A549 (cell line): ENCODE results near the gene GNA12. TPM values are rescaled to one million over a fixed set of nuclear protein-coding genes. Genes with fewer than 3 reads are reported as not detected.
A peak's percentile ranks its signal among the peaks of the same experiment; 100 is the strongest.

Experiments
- ATAC-seq, 2 experiments: fragments of 200-7000 bp in 1 of 2; fragments of >200 bp in 1 of 2; cut with Nextera tagmentation in 1 of 2; cut with Tn5 transposase in 1 of 2; 3 replicates each; pipeline versions ENCODE4 v1.8.0 to v1.9.1; 2018 to 2020; ENCODE audit warnings: mild to moderate bottlenecking in 1 of 2, moderate library complexity in 1 of 2
- CTCF ChIA-PET: fragments of 300-600 bp; sonication (Branson Sonifier 250); formaldehyde crosslinking; extraction: SDS; loops from one replicate; lab custom pipeline; 2021; ENCODE audit warnings: antibody characterized with exemption, inconsistent platforms; lab: Yijun Ruan, JAX
- POLR2A ChIA-PET: fragments of 350-600 bp; formaldehyde crosslinking; extraction: SDS; loops from one replicate; lab custom pipeline; 2021; ENCODE audit warnings: antibody characterized with exemption, inconsistent platforms; lab: Yijun Ruan, JAX
- DNase-seq, 2 experiments: peaks; one replicate each; pipeline versions ENCODE4 v3.0.0 to v3.0.0-alpha.2; 2011 to 2016; ENCODE audit warnings: low read depth in 1 of 2, low spot score in 1 of 2
- FAIRE-seq: peaks from 2 replicates; lab custom pipeline; 2011; peaks lifted over from hg19 to GRCh38; lab: Jason Lieb, UNC
- H3K27ac ChIP-seq, 2 experiments: fragments of >200 bp; sonication (Bioruptor Twin); formaldehyde crosslinking; 3 replicates each; pipeline ENCODE4 v1.5.1; 2016 to 2017
- H3K4me1 ChIP-seq: fragments of >200 bp; sonication (Bioruptor Twin); formaldehyde crosslinking; 3 replicates; pipeline ENCODE4 v1.6.1; 2016
- H3K4me2 ChIP-seq: fragments of >200 bp; sonication (Bioruptor Twin); formaldehyde crosslinking; 3 replicates; pipeline ENCODE4 v1.6.1; 2016
- H3K4me3 ChIP-seq: fragments of >200 bp; sonication (Bioruptor Twin); formaldehyde crosslinking; 3 replicates; pipeline ENCODE4 v1.5.1; 2016
- H3K9me3 ChIP-seq: fragments of >200 bp; sonication (Bioruptor Twin); formaldehyde crosslinking; 3 replicates; pipeline ENCODE4 v1.6.1; 2016
- CBX2 ChIP-seq: fragments of 200-600 bp; sonication (generic); IDR thresholded peaks from 2 replicates; pipeline ENCODE4 v1.6.1; 2016; ENCODE audit warnings: low read depth, mild to moderate bottlenecking, borderline replicate concordance
- EHMT2 ChIP-seq: fragments of 200-600 bp; sonication (generic); IDR thresholded peaks from 2 replicates; pipeline ENCODE4 v1.6.1; 2016; ENCODE audit warnings: antibody characterized with exemption, low read depth, mild to moderate bottlenecking, moderate library complexity
- FOSB ChIP-seq: fragments of 250-450 bp; sonication (Bioruptor Pico); IDR thresholded peaks from 2 replicates; pipeline ENCODE4 v1.5.0; 2020; ENCODE audit warnings: mild to moderate bottlenecking, moderate library complexity
- FOSL2 ChIP-seq, 2 experiments: fragments of 450-650 bp in 1 of 2; fragments of >200 bp in 1 of 2; sonication (Bioruptor Twin) in 1 of 2; formaldehyde crosslinking; IDR thresholded peaks; 2 replicates each; pipeline versions ENCODE4 v1.5.0 to v1.6.1; 2016 to 2020; ENCODE audit warnings: mild to moderate bottlenecking in 1 of 2, moderate library complexity in 1 of 2
- GATA3 ChIP-seq: IDR thresholded peaks from 2 replicates; pipeline ENCODE4 v1.6.1; 2012; ENCODE audit warnings: borderline replicate concordance
- HOXA7 ChIP-seq: fragments of 250-450 bp; sonication (Bioruptor Pico); IDR thresholded peaks from 2 replicates; pipeline ENCODE4 v1.5.0; 2020; ENCODE audit warnings: mild to moderate bottlenecking, moderate library complexity
- HOXB13 ChIP-seq: fragments of 250-450 bp; sonication (Bioruptor Pico); IDR thresholded peaks from 2 replicates; pipeline ENCODE4 v1.5.0; 2020; ENCODE audit warnings: low read depth, mild to moderate bottlenecking, moderate library complexity
- JUN ChIP-seq, 2 experiments: fragments of >200 bp; sonication (Bioruptor Twin); formaldehyde crosslinking; IDR thresholded peaks; 2 replicates in 1 of 2; 3 replicates in 1 of 2; pipeline ENCODE4 v1.6.1; 2016 to 2017
- JUNB ChIP-seq: fragments of >200 bp; sonication (Bioruptor Twin); formaldehyde crosslinking; IDR thresholded peaks from 2 replicates; pipeline ENCODE4 v1.6.1; 2016
- KDM5A ChIP-seq: fragments of 200-600 bp; sonication (generic); IDR thresholded peaks from 2 replicates; pipeline ENCODE4 v1.6.1; 2016; ENCODE audit warnings: antibody characterized with exemption, mild to moderate bottlenecking
- MAFK ChIP-seq: fragments of 450-650 bp; IDR thresholded peaks from 2 replicates; pipeline ENCODE4 v1.6.1; 2014; ENCODE audit not compliant: partially characterized antibody
- MYC ChIP-seq: IDR thresholded peaks from 2 replicates; pipeline ENCODE4 v1.6.1; 2012; ENCODE audit warnings: mild to moderate bottlenecking, inconsistent platforms, low read length, improper control_type of control experiment, borderline replicate concordance
- NFE2L2 ChIP-seq: fragments of 150-350 bp; conservative IDR thresholded peaks from 2 replicates; pipeline ENCODE4 v1.6.1; 2014; ENCODE audit warnings: low read length
- RAD21 ChIP-seq, 2 experiments: fragments of >200 bp in 1 of 2; sonication (Bioruptor Twin) in 1 of 2; formaldehyde crosslinking in 1 of 2; IDR thresholded peaks in 1 of 2; conservative IDR thresholded peaks in 1 of 2; 2 replicates in 1 of 2; 3 replicates in 1 of 2; pipeline ENCODE4 v1.6.1; 2012 to 2018; ENCODE audit warnings: inconsistent platforms in 1 of 2
- RARB ChIP-seq: fragments of 250-450 bp; sonication (Bioruptor Pico); IDR thresholded peaks from 2 replicates; pipeline ENCODE4 v1.8.0; 2021; ENCODE audit warnings: mild to moderate bottlenecking, moderate library complexity
- RCOR1 ChIP-seq: fragments of 150-350 bp; IDR thresholded peaks from 2 replicates; pipeline ENCODE4 v1.6.1; 2014; ENCODE audit warnings: antibody characterized with exemption, low read length, low read depth
- RNF2 ChIP-seq: fragments of 200-600 bp; sonication (generic); IDR thresholded peaks from 2 replicates; pipeline ENCODE4 v1.6.1; 2016; ENCODE audit warnings: low read depth, mild to moderate bottlenecking, antibody characterized with exemption, moderate library complexity, borderline replicate concordance
- SREBF2 ChIP-seq: fragments of 450-650 bp; IDR thresholded peaks from 2 replicates; pipeline ENCODE4 v1.6.1; 2014; ENCODE audit warnings: mild to moderate bottlenecking, moderate library complexity
- TFCP2L1 ChIP-seq: fragments of 250-450 bp; sonication (Bioruptor Pico); IDR thresholded peaks from 2 replicates; pipeline ENCODE4 v1.5.0; 2021; ENCODE audit warnings: mild to moderate bottlenecking
- ZC3H11A ChIP-seq: fragments of 450-650 bp; IDR thresholded peaks from 2 replicates; pipeline ENCODE4 v1.6.1; 2014; ENCODE audit warnings: antibody characterized with exemption, mild to moderate bottlenecking
- ZFP36 ChIP-seq: fragments of 450-650 bp; IDR thresholded peaks from 2 replicates; pipeline ENCODE4 v1.6.1; 2014; ENCODE audit warnings: borderline replicate concordance; ENCODE audit not compliant: partially characterized antibody
- ZNF302 ChIP-seq: fragments of 250-450 bp; sonication (Bioruptor Pico); IDR thresholded peaks from 2 replicates; pipeline ENCODE4 v1.9.0; 2021; ENCODE audit warnings: inconsistent platforms, mild to moderate bottlenecking, moderate library complexity
- ZSCAN20 ChIP-seq: fragments of 250-450 bp; sonication (Bioruptor Pico); IDR thresholded peaks from 2 replicates; pipeline ENCODE4 v1.8.0; 2022; ENCODE audit warnings: mild to moderate bottlenecking, moderate library complexity
- WGBS: methylation state at CpG from one replicate; pipeline ENCODE4 v1.1.6; 2017; ENCODE audit errors: missing lambda C conversion rate; 5-methylcytosine and 5-hydroxymethylcytosine counted together
- polyA plus RNA-seq, 4 experiments: library from polyadenylated mRNA; depleted of rRNA in 3 of 4; stranded (reverse); fragments of >200 nt; fragmentation: RNase III in 1 of 4; extraction: RNeasy Plus Mini Kit Qiagen cat#74134 plus additional on column Dnase treatment in 1 of 4; gene quantifications; 2 replicates in 3 of 4; 3 replicates in 1 of 4; pipeline ENCODE4 v1.2.3, GENCODE V29; 2011 to 2017
- TF ChIP-seq, protein P1 (sequence below): fragments of 150-350 bp; IDR thresholded peaks from 2 replicates; pipeline ENCODE4 v1.6.1; 2014; ENCODE audit warnings: low read depth, mild to moderate bottlenecking, low read length
- TF ChIP-seq, protein P2 (sequence below): IDR thresholded peaks from 2 replicates; pipeline ENCODE4 v1.6.1; 2012
- TF ChIP-seq, protein P3 (sequence below): IDR thresholded peaks from 2 replicates; pipeline ENCODE4 v1.6.1; 2012

Gene GNA12
- polyA plus RNA-seq, 2 of the 4 experiments (the other 2 are of a cell fraction): 33.0 to 43.7 TPM

DNA sequence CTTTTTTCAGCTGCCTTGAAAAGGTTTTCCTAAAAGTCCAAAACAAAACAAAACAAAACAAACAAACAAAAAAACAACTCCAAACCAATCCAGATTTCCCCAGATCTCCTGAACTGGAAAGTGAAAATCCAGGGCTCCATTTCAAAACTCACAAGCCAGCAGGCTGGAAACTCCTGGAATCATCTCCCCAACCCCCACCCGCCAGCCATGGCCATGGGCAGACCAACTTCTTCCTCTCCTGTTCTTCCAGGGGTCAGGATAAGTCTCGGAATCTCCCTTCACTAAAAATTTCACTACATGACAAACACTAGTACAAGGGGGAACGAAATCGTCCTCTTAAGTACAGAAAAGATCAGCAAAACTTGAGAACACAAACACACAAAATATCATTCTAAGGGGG, 40.4 kb downstream of the GNA12 start:
- no peak for DNase-seq
- H3K9me3 ChIP-seq: no peaks in the 10 kb centered on the region

DNA sequence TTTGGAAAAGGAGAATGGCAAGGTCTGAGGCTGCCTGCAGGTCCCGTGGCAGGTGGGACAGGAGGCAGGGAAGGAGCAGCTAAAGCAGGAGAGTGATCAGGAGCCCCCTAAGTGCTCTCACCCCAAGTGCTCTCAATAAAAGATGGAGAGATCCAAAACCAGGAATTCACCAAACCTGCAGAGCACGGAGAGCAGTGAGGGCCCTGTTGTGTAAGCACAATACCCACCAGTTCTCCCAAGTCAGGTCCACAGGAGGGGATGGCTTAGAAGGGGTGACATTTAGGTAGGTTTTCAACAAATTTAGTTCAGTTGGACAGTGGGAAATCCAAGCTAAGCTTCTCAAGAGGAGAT, 40.8 kb downstream of the GNA12 start:
- no peaks in the 10 kb centered on the region for H3K9me3 ChIP-seq
- FAIRE-seq: no peak
- H3K27ac ChIP-seq: peak overlapping the region; percentile 74 to 87
- no peak for DNase-seq
- H3K4me1 ChIP-seq: peaks cover 34% of the 10 kb centered on the region
- no peak; a peak in 2 of 6 replicates for ATAC-seq
- H3K4me2 ChIP-seq: peak overlapping the region; percentile 93
- CTCF ChIA-PET: interaction anchor here (0.6 to 1.9 kb wide), 4 partner anchors 18 to 1056 kb away, joined by 3 to 8 read pairs (median 4); no protein-coding TSS in a partner anchor
- 40% methylated on average over 1 of the region's 2 CpGs for WGBS
- POLR2A ChIA-PET: interaction anchor here (0.6 to 0.7 kb wide), 3 partner anchors 35 to 78 kb away, joined by 3 to 10 read pairs (median 4); no protein-coding TSS in a partner anchor
- H3K4me3 ChIP-seq: peak overlapping the region; percentile 31; the same call in 2 of the 3 replicates
- TF ChIP-seq NFE2L2 (no peak), KDM5A (no peak), GATA3 (no peak), SREBF2 (no peak), RCOR1 (no peak)
- TF ChIP-seq, protein P1, sequence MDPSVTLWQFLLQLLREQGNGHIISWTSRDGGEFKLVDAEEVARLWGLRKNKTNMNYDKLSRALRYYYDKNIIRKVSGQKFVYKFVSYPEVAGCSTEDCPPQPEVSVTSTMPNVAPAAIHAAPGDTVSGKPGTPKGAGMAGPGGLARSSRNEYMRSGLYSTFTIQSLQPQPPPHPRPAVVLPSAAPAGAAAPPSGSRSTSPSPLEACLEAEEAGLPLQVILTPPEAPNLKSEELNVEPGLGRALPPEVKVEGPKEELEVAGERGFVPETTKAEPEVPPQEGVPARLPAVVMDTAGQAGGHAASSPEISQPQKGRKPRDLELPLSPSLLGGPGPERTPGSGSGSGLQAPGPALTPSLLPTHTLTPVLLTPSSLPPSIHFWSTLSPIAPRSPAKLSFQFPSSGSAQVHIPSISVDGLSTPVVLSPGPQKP: no peak

More for the DNA sequence above, 40.4 kb downstream of the GNA12 start:
- ATAC-seq (no peak), FAIRE-seq (no peak)
- CTCF ChIA-PET: interaction anchor here (0.6 to 1.9 kb wide), 6 partner anchors 9 to 1055 kb away, joined by 3 to 8 read pairs (median 4); no protein-coding TSS in a partner anchor
- POLR2A ChIA-PET: interaction anchor here (0.6 to 0.7 kb wide), 3 partner anchors 35 to 78 kb away, joined by 3 to 10 read pairs (median 4); no protein-coding TSS in a partner anchor
- H3K4me2 ChIP-seq: peak overlapping the region; percentile 93
- no peak overlapping the region for H3K4me3 ChIP-seq
- peaks cover 34% of the 10 kb centered on the region for H3K4me1 ChIP-seq
- TF ChIP-seq TFCP2L1 (CRISPR knock-in tag) (no peak), FOSB (CRISPR knock-in tag) (no peak), EHMT2 (no peak), MYC (no peak), HOXB13 (CRISPR knock-in tag) (no peak), ZC3H11A (no peak), HOXA7 (no peak), FOSL2 (IDR thresholded peaks at IDR 0.05) (no peak), FOSL2 (CRISPR knock-in tag; IDR thresholded peaks at IDR 0.05) (no peak), CBX2 (no peak), RARB (CRISPR knock-in tag) (no peak), ZFP36 (no peak), GATA3 (no peak)
- TF ChIP-seq, protein P2, sequence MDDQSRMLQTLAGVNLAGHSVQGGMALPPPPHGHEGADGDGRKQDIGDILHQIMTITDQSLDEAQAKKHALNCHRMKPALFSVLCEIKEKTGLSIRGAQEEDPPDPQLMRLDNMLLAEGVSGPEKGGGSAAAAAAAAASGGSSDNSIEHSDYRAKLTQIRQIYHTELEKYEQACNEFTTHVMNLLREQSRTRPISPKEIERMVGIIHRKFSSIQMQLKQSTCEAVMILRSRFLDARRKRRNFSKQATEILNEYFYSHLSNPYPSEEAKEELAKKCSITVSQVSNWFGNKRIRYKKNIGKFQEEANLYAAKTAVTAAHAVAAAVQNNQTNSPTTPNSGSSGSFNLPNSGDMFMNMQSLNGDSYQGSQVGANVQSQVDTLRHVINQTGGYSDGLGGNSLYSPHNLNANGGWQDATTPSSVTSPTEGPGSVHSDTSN: no peak
- TF ChIP-seq, all 56 proteins: peak for 0
- WGBS: 87% methylated on average over 4 of the region's 4 CpGs
- peak overlapping the region; percentile 74 to 87 for H3K27ac ChIP-seq

DNA sequence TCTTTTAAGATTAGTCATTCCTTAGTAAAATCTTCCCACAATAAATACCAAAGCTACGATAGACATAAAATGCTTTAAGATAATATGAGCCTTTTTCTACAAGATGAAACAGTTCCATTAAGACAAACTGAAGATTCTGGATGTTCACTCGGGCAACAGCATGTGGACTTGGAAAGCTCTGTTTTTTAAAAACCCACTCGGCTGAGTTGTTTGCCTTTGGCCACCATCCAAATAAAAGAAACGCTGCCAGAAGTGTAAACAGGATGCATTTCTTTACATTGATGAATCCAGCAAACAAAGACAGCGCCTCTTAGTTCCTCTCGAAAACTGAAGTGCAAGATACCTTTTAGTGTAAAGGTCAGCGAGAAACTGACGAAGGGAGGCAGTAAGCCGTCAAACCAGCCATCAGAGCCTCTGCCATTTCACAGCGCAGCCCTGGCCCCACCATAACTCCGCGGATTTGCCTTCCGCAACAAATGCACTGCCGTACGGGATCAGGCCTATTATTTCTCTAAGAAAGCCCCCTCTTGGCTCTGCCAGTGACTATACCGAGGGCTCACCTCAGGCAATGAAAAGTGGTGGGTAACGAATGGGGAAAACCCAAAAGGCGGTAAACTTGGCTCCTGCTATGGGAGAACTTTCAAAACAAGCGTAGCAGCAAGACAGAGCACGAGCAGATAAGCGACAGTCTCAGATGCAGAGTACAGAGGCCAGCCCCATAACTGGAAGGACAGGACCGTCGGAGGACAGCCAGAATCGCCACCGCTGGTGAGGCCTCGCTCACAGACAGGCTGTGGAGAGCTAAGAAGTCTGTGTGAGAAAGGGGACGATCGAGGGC, 41.4 kb downstream of the GNA12 start:
- FAIRE-seq (no peak), DNase-seq (peak; percentile 53 to 74), ATAC-seq (peak; percentile 64 to 84)
- peak overlapping the region; percentile 93 for H3K4me2 ChIP-seq
- POLR2A ChIA-PET: interaction anchor here (0.6 to 0.7 kb wide), 3 partner anchors 34 to 79 kb away, joined by 3 to 10 read pairs (median 4); no protein-coding TSS in a partner anchor
- peak overlapping the region; percentile 31 for H3K4me3 ChIP-seq
- WGBS: 13% methylated on average over 28 of the region's 28 CpGs
- peak overlapping the region; percentile 74 to 87 for H3K27ac ChIP-seq
- peaks cover 40% of the 10 kb centered on the region for H3K4me1 ChIP-seq
- no peak for TF ChIP-seq KDM5A
- TF ChIP-seq CBX2: no peak
- TF ChIP-seq JUNB: 0 out of 2 replicates have a peak, but pooled peaks have one; percentile 18
- no peak for TF ChIP-seq NFE2L2
- TF ChIP-seq RAD21 (conservative IDR thresholded peaks at IDR 0.05 in 1 of 2, IDR thresholded peaks at IDR 0.05 in 1 of 2): peak in 1 of 2 experiments; percentile 11; a peak in 1 of 5 replicates
- peak; percentile 49; the same call in 1 of the 2 replicates for TF ChIP-seq GATA3
- TF ChIP-seq FOSL2 (IDR thresholded peaks at IDR 0.05): no peak
- peak; percentile 30 for TF ChIP-seq FOSL2 (CRISPR knock-in tag; IDR thresholded peaks at IDR 0.05)
- TF ChIP-seq RARB (CRISPR knock-in tag): no peak
- no peak for TF ChIP-seq ZNF302
- no peak for TF ChIP-seq RNF2
- peak in 1 of 2 experiments; percentile 65; a peak in 1 of 5 replicates for TF ChIP-seq JUN (IDR thresholded peaks at IDR 0.05)
- TF ChIP-seq MAFK: peak; percentile 7
- no peak for TF ChIP-seq ZSCAN20 (CRISPR knock-in tag)
- TF ChIP-seq, protein P3, sequence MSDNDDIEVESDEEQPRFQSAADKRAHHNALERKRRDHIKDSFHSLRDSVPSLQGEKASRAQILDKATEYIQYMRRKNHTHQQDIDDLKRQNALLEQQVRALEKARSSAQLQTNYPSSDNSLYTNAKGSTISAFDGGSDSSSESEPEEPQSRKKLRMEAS: peak; percentile 44; the same call in 1 of the 2 replicates
- CTCF ChIA-PET: interaction anchor here (1.4 kb wide), 1 partner anchor 93 kb away, joined by 4 read pairs; no protein-coding TSS in a partner anchor
- H3K9me3 ChIP-seq: no peaks in the 10 kb centered on the region
